KBM-7 (cell line): Measurements from ENCODE around the gene BRD3OS.

Experiments used
- DNase-seq: peaks from one replicate; pipeline ENCODE4 v3.0.0-alpha.2; 2015
- in situ Hi-C: fragments of 300-500 bp; cut with MboI; formaldehyde crosslinking; loops from 2 replicates; pipeline ENCODE4 v1.14.3; 2020; ENCODE audit warnings: low sequenced_read_pairs, low pct_unique_long_range_greater_than_20kb, mixed read lengths

The BRD3OS gene

GRCh38 chr9:133996531-133997520 lies 28.5 kb upstream of the BRD3OS start:
- no peak for DNase-seq
- in situ Hi-C loops: loop anchor here (10.0 to 25.0 kb wide), 2 partner anchors 222 to 460 kb away; partner anchors contain the start of gene ADAMTSL2

- DNase-seq: no peak
- in situ Hi-C loops: loop anchor here (10.0 to 25.0 kb wide), 2 partner anchors 223 to 460 kb away; partner anchors contain the start of gene ADAMTSL2
Measured at GRCh38 chr9:133997584-133997983, 27.7 kb upstream of the BRD3OS start.

- no peak for DNase-seq
- in situ Hi-C loops: loop anchor here (10.0 to 25.0 kb wide), 2 partner anchors 224 to 462 kb away; partner anchors contain the start of gene ADAMTSL2
Measured at GRCh38 chr9:133998915-133999595, 26.2 kb upstream of the BRD3OS start.

- in situ Hi-C loops: loop anchor here (10.0 to 25.0 kb wide), 2 partner anchors 225 to 463 kb away; partner anchors contain the start of gene ADAMTSL2
- DNase-seq: no peak
Measured at GRCh38 chr9:133999851-134000265, 25.4 kb upstream of the BRD3OS start.

- no peak for DNase-seq
- in situ Hi-C loops: no loop called here
Measured at GRCh38 chr9:134002796-134003195, 22.5 kb upstream of the BRD3OS start.

GRCh38 chr9:134003237-134003636 lies 22.0 kb upstream of the BRD3OS start:
- no peak for DNase-seq
- in situ Hi-C loops: no loop called here

- DNase-seq: no peak
- in situ Hi-C loops: no loop called here
Measured at GRCh38 chr9:134004131-134004873, 21.0 kb upstream of the BRD3OS start.

- DNase-seq: no peak
- in situ Hi-C loops: no loop called here
Measured at GRCh38 chr9:134004881-134005280, 20.4 kb upstream of the BRD3OS start.

- DNase-seq: no peak
- in situ Hi-C loops: no loop called here
Measured at GRCh38 chr9:134005381-134005780, 19.9 kb upstream of the BRD3OS start.

GRCh38 chr9:134007150-134007549 lies 18.1 kb upstream of the BRD3OS start:
- in situ Hi-C loops: no loop called here
- no peak for DNase-seq

- no peak for DNase-seq
- in situ Hi-C loops: no loop called here
Measured at GRCh38 chr9:134007571-134007970, 17.7 kb upstream of the BRD3OS start.

GRCh38 chr9:134010310-134011173 lies 14.7 kb upstream of the BRD3OS start:
- in situ Hi-C loops: no loop called here
- DNase-seq: no peak

- in situ Hi-C loops: no loop called here
- no peak for DNase-seq
Measured at GRCh38 chr9:134011401-134011800, 13.9 kb upstream of the BRD3OS start.

GRCh38 chr9:134014946-134015345 lies 10.3 kb upstream of the BRD3OS start:
- in situ Hi-C loops: no loop called here
- DNase-seq: no peak

GRCh38 chr9:134024214-134024792 lies 978 bp upstream of the BRD3OS start:
- in situ Hi-C loops: no loop called here
- DNase-seq: no peak

- in situ Hi-C loops: no loop called here
- peak; percentile 62 for DNase-seq
Measured at GRCh38 chr9:134025606-134026541, 593 bp downstream of the BRD3OS start.

- in situ Hi-C loops: no loop called here
- no peak for DNase-seq
Measured at GRCh38 chr9:134026581-134026980, 1.3 kb downstream of the BRD3OS start.
